ENCODE data around the gene INO80B. TPM values are rescaled to one million over a fixed set of nuclear protein-coding genes. Genes with fewer than 3 reads are reported as not detected.

Gene INO80B
- total RNA-seq, 1 experiment from 2014 or later = 26.5 TPM

GRCh38 chr2:74440378-74441169 lies 14.3 kb upstream of the INO80B start:
- Histone ChIP-seq H3K4me3 (ENCODE audit: low read depth in 2 of 2, low read length in 2 of 2) (peak overlapping the region; percentile 67 to 93), H3K27me3 (ENCODE audit: control insufficient read depth, insufficient read depth, low read length) (peaks cover 3% of the 10 kb centered on the region; the same call in 1 of the 2 replicates), H3K27ac (ENCODE audit: low read length) (peak overlapping the region; percentile 90), H3K9me3 (ENCODE audit: control insufficient read depth, insufficient read depth, low read depth, low read length) (no peaks in the 10 kb centered on the region), H3K36me3 (ENCODE audit: control insufficient read depth, insufficient read depth, low read length) (no peaks in the 10 kb centered on the region), H3K4me1 (ENCODE audit: control insufficient read depth, insufficient read depth, low read length) (peaks cover 10% of the 10 kb centered on the region)
- DNase-seq (ENCODE audit: low read depth, low spot score) (no peak), ATAC-seq (peak; percentile 90)
- in situ Hi-C loops (cut with HindIII; ENCODE audit: low pct_unique_long_range_greater_than_20kb, low sequenced_read_pairs) = no loop called here
- intact Hi-C loops (cut with micrococcal nuclease; ENCODE audit: unreplicated experiment) = no loop called here
- TSS peak; percentile 78 for BruUV-seq (replicated peaks)
- POLR2A ChIA-PET = interaction anchor here (0.6 to 1.5 kb wide), 2 partner anchors 17 to 19 kb away, joined by 3 to 4 read pairs; partner anchors contain the start of genes C2orf81 and WDR54
- TF ChIP-seq POLR2AphosphoS5 (IDR thresholded peaks at IDR 0.05; ENCODE audit: low read depth, low read length) = peak; percentile 52; the same call in 1 of the 2 replicates
- TF ChIP-seq CTCF (IDR thresholded peaks at IDR 0.05) = no peak
- no peak; the same call in 1 of the 2 replicates for TF ChIP-seq TCF7L2 (IDR thresholded peaks at IDR 0.05; ENCODE audit: low read depth, low read length)
- TF ChIP-seq SIN3A (IDR thresholded peaks at IDR 0.05; ENCODE audit: borderline replicate concordance, insufficient read depth, low read depth, low read length) = no peak
- no peak for TF ChIP-seq REST (IDR thresholded peaks at IDR 0.05; ENCODE audit: insufficient read depth in 1 of 2, low read depth in 2 of 2, low read length in 1 of 2)
- CTCF ChIA-PET = no interaction called here

GRCh38 chr2:74441170-74441689 lies 13.7 kb upstream of the INO80B start:
- ATAC-seq (peak; percentile 10), DNase-seq (ENCODE audit: low read depth, low spot score) (no peak)
- H3K4me3 ChIP-seq (ENCODE audit: low read depth in 2 of 2, low read length in 2 of 2) = peak overlapping the region; percentile 67 to 93
- no peak for TF ChIP-seq REST (IDR thresholded peaks at IDR 0.05; ENCODE audit: insufficient read depth in 1 of 2, low read depth in 2 of 2, low read length in 1 of 2)
- TF ChIP-seq TCF7L2 (IDR thresholded peaks at IDR 0.05; ENCODE audit: low read depth, low read length) = no peak
- TF ChIP-seq CTCF (IDR thresholded peaks at IDR 0.05) = no peak
- TF ChIP-seq SIN3A (IDR thresholded peaks at IDR 0.05; ENCODE audit: borderline replicate concordance, insufficient read depth, low read depth, low read length) = peak; percentile 69; the same call in 1 of the 2 replicates
- H3K36me3 ChIP-seq (ENCODE audit: control insufficient read depth, insufficient read depth, low read length) = no peaks in the 10 kb centered on the region
- CTCF ChIA-PET = no interaction called here
- peaks cover 10% of the 10 kb centered on the region for H3K4me1 ChIP-seq (ENCODE audit: control insufficient read depth, insufficient read depth, low read length)
- intact Hi-C loops (cut with micrococcal nuclease; ENCODE audit: unreplicated experiment) (no loop called here), in situ Hi-C loops (cut with HindIII; ENCODE audit: low pct_unique_long_range_greater_than_20kb, low sequenced_read_pairs) (no loop called here)
- H3K27ac ChIP-seq (ENCODE audit: low read length) = peak overlapping the region; percentile 90
- BruUV-seq (replicated peaks) = no TSS peak
- no peaks in the 10 kb centered on the region for H3K9me3 ChIP-seq (ENCODE audit: control insufficient read depth, insufficient read depth, low read depth, low read length)
- POLR2A ChIA-PET = no interaction called here
- peaks cover 3% of the 10 kb centered on the region; the same call in 1 of the 2 replicates for H3K27me3 ChIP-seq (ENCODE audit: control insufficient read depth, insufficient read depth, low read length)
